ENCODE data around the gene MTMR8.

DNA sequence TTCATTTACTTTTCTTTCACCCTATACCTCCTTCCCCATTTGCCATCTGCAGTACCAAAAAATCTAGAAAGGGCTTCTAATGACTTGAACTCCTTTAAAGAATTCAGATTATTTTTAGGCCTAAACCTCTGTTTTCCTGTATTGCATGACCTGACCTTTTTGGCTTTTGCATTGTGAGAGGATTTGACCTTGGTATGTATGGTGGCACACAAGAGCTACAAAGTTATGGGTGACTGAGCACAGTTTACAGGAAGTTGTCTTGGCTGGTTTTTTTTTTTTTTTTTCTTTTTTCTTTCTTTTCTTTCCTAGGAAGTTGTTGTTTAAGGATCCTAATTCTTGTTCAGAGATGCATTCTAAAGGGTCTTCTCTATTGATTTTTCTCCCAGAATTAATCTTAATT lies 32.0 kb upstream of the MTMR8 start:
- TF ChIP-seq, protein P1, sequence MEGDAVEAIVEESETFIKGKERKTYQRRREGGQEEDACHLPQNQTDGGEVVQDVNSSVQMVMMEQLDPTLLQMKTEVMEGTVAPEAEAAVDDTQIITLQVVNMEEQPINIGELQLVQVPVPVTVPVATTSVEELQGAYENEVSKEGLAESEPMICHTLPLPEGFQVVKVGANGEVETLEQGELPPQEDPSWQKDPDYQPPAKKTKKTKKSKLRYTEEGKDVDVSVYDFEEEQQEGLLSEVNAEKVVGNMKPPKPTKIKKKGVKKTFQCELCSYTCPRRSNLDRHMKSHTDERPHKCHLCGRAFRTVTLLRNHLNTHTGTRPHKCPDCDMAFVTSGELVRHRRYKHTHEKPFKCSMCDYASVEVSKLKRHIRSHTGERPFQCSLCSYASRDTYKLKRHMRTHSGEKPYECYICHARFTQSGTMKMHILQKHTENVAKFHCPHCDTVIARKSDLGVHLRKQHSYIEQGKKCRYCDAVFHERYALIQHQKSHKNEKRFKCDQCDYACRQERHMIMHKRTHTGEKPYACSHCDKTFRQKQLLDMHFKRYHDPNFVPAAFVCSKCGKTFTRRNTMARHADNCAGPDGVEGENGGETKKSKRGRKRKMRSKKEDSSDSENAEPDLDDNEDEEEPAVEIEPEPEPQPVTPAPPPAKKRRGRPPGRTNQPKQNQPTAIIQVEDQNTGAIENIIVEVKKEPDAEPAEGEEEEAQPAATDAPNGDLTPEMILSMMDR (IDR thresholded peaks at IDR 0.05) = no peak
- no peak for TF ChIP-seq POLR2AphosphoS5 (IDR thresholded peaks at IDR 0.05)

Measured in prostate gland (tissue), 2 donors.